ENCODE measurements around the gene ATRN. TPM values are rescaled to one million over a fixed set of nuclear protein-coding genes. Genes with fewer than 3 reads are reported as not detected.
"Not testable (repeated sequence)": the region's sequence is repeated elsewhere in the genome, so short reads cannot be mapped to it uniquely, and the experiment has no call there.

ATRN gene
- total RNA-seq, 2 experiments from 2014 or later: 10.9 to 11.6 TPM

- CTCF ChIA-PET: no interaction called here
- POLR2A ChIA-PET: no interaction called here
Measured at GRCh38 chr20:3557237-3557785, 86.5 kb downstream of the ATRN start.

GRCh38 chr20:3559231-3559630, 88.4 kb downstream of the ATRN start:
- ChIA-PET POLR2A (interaction anchor here (0.5 kb wide), 1 partner anchor 19 kb away, joined by 3 read pairs; no protein-coding TSS in a partner anchor), CTCF (no interaction called here)

- POLR2A ChIA-PET: interaction anchor here (0.5 kb wide), 1 partner anchor 19 kb away, joined by 3 read pairs; no protein-coding TSS in a partner anchor
- CTCF ChIA-PET: no interaction called here
Measured at GRCh38 chr20:3559637-3560036, 88.8 kb downstream of the ATRN start.

DNA sequence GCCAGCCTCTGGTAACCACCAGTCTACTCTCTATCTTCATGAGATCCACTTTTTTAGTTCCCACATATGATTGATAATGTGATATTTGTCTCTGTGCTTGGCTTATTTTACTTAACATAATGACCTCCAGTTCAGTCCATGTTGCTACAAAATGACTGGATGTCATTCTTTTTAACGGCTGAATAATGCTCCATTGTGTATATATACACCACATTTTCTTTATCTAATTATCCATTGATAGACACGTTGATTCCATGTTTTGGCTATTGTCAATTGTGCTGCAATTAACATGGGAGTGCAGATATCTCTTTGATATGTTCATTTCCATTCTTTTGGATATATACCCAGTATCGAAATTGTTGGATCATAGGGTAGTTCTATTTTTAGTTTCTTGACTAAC, 89.3 kb downstream of the ATRN start:
- POLR2A ChIA-PET: no interaction called here
- CTCF ChIA-PET: no interaction called here

DNA sequence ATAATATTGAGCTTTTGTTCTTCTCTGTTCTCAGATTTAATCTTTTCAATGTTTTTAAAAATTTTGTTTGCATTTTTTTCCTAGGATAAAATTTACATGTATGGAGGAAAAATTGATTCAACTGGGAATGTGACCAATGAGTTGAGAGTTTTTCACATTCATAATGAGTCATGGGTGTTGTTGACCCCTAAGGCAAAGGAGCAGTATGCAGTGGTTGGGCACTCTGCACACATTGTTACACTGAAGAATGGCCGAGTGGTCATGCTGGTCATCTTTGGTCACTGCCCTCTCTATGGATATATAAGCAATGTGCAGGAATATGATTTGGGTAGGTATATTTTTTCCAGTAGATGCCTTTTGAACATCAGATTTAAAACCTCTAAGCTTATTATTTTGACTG, 89.8 kb downstream of the ATRN start:
- ChIA-PET CTCF (no interaction called here), POLR2A (no interaction called here)

DNA sequence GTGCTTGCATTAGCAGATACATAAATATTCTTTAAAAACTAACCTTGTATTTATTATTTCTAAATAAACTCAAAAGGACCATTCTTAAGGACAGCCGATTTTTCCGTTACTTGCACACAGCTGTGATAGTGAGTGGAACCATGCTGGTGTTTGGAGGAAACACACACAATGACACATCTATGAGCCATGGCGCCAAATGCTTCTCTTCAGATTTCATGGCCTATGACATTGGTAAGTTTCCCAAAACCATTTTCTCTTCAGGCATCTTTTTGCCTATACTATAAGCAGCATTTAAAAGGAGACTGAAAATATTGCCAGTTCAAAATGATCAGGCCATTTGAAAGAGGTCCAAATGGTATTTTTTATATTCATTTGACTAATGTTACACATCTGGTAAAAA, 92.3 kb downstream of the ATRN start:
- POLR2A ChIA-PET: no interaction called here
- CTCF ChIA-PET: interaction anchor here (0.6 to 1.4 kb wide), 5 partner anchors 11 to 103 kb away, joined by 3 to 5 read pairs (median 3); no protein-coding TSS in a partner anchor

- POLR2A ChIA-PET: no interaction called here
Measured at GRCh38 chr20:3563548-3564177, 92.8 kb downstream of the ATRN start.

DNA sequence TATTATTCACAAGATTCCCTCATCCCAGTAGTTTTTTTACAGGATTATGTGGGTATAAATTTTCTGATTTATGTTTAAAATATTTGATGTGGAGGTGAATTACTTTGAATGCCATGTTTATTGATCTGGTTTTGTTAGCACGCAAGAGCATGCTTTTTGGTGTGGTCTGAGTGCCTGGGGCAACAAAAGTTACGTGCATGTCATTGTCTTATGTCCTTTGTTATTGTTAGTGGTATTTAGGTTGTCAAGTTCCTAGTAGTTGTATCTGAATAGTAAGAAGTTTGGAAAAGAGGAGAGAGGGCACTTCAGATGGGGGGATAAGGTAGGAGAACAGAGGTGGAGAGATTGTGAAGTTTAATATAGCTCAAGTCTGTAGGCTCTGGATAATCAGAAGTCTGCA, 95.0 kb downstream of the ATRN start:
- ChIA-PET POLR2A (no interaction called here), CTCF (no interaction called here)

More at GRCh38 chr20:3563548-3564177, 92.8 kb downstream of the ATRN start:
- CTCF ChIA-PET: interaction anchor here (0.7 to 1.4 kb wide), 4 partner anchors 11 to 102 kb away, joined by 3 to 5 read pairs (median 3); no protein-coding TSS in a partner anchor

GRCh38 chr20:3572151-3572550, 101.3 kb downstream of the ATRN start:
- POLR2A ChIA-PET: no interaction called here
- CTCF ChIA-PET: interaction anchor here (0.7 kb wide), 1 partner anchor 45 kb away, joined by 3 read pairs; no protein-coding TSS in a partner anchor

- CTCF ChIA-PET: no interaction called here
- POLR2A ChIA-PET: no interaction called here
Measured at GRCh38 chr20:3576363-3576762, 105.5 kb downstream of the ATRN start.

GRCh38 chr20:3577366-3577765, 106.5 kb downstream of the ATRN start:
- CTCF ChIA-PET: no interaction called here

GRCh38 chr20:3580412-3580811, 109.6 kb downstream of the ATRN start:
- POLR2A ChIA-PET: no interaction called here

More at GRCh38 chr20:3577366-3577765, 106.5 kb downstream of the ATRN start:
- POLR2A ChIA-PET: no interaction called here

GRCh38 chr20:3583765-3584164, 112.9 kb downstream of the ATRN start:
- CTCF ChIA-PET: no interaction called here

More at GRCh38 chr20:3580412-3580811, 109.6 kb downstream of the ATRN start:
- CTCF ChIA-PET: no interaction called here

DNA sequence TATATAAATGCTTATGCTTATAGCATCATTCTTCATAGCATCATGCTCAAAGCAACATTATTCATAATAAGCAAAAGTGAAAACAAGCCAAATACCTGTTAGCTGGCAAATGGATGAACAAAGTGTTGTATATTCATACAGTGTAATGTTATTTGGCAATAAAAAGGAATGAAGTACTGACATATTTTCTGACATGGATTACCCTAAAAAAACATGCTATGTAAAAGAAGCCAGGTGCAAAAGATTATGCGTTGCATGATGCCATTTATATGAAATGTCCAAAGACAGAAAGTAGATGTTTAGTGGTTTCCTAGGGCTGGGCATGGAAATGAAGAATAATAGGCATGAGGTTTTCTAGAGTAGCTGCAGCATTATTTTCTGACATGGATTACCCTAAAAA, 115.3 kb downstream of the ATRN start:
- POLR2A ChIA-PET: no interaction called here
- CTCF ChIA-PET: no interaction called here

More at GRCh38 chr20:3583765-3584164, 112.9 kb downstream of the ATRN start:
- POLR2A ChIA-PET: no interaction called here

- CTCF ChIA-PET: no interaction called here
- POLR2A ChIA-PET: no interaction called here
Measured at GRCh38 chr20:3590164-3590563, 119.3 kb downstream of the ATRN start.

GRCh38 chr20:3592931-3593330, 122.1 kb downstream of the ATRN start:
- ChIA-PET POLR2A (no interaction called here), CTCF (interaction anchor here (1.1 kb wide), 1 partner anchor 254 kb away, joined by 3 read pairs; no protein-coding TSS in a partner anchor)

DNA sequence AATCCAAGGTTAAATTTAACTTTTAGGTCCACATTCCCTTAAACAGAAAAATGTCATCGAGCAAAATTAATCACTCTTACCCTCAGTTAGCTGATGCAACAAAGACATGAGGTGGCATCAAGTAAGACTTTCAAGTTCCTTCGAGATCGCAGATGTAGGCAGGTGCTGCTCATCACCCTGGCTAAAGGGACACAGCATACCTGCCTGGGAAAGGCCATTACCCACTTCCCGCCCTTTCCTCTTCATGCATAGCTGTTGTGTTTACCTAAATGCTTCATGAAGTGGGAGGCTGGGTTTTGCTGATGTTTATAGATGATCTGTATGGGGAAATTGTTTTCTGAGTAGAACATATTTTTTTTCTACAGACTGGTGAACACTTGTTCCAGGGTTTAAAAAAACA, 124.7 kb downstream of the ATRN start:
- POLR2A ChIA-PET: no interaction called here
- CTCF ChIA-PET: no interaction called here

DNA sequence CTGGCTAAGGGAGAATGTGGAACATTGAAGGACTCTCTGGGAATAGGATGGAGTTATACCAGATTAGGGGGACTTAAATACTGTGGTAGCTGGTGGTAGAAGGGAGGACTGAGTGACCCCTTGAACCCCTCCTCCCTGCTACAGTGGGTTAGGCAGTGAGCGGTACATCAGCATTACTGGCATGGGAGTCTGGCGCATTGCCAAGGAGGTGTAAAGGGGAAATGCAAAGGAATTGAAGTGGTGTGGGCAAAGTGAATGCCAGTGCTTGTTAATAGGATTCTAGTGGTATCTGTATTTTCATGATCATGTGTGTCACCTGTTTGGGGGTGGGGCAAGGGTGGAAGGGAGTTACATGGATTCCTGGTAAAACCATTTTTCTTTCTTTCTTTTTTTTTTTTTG, 132.3 kb downstream of the ATRN start:
- POLR2A ChIA-PET: no interaction called here
- CTCF ChIA-PET: interaction anchor here (1.0 kb wide), 1 partner anchor 9 kb away, joined by 3 read pairs; no protein-coding TSS in a partner anchor

DNA sequence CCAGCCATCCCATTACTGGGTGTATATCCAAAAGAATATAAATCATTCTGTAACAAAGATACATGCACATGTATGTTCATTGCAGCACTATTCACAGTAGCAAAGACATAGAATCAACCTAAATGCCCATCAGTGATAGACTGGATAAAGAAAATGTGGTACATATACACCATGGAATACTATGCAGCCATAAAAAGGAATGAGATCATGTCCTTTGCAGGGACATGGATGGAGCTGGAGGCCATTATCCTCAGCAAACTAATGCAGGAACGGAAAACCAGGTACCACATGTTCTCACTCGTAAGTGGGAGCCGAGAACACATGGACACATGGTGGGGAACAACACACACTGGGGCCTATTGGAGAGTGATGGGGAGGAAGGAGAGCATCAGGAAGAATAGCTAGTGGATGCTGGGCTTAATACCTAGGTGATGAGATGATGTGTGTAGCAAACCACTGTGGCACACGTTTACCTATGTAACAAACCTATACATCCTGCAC, 134.6 kb downstream of the ATRN start:
- CTCF ChIA-PET, POLR2A ChIA-PET: not testable (repeated sequence)

GRCh38 chr20:3606021-3606420, 135.2 kb downstream of the ATRN start:
- POLR2A ChIA-PET: no interaction called here
- CTCF ChIA-PET: no interaction called here

- CTCF ChIA-PET: interaction anchor here (0.9 kb wide), 1 partner anchor 8 kb away, joined by 3 read pairs; no protein-coding TSS in a partner anchor
- POLR2A ChIA-PET: no interaction called here
Measured at GRCh38 chr20:3611901-3612300, 141.1 kb downstream of the ATRN start.
